OCI-LY1 (cell line): ENCODE measurements around the gene DENND1A.

Experiments
- EZH2 ChIP-seq: fragments of 200-600 bp; sonication (generic), shearing (Covaris generic); IDR thresholded peaks from 2 replicates; pipeline ENCODE4 v1.8.0; 2017; ENCODE audit warnings: borderline replicate concordance, mixed run types, mild to moderate bottlenecking, antibody characterized with exemption, low read length, moderate library complexity, mixed read lengths
- TF ChIP-seq, protein P1 (sequence below): fragments of 200-600 bp; sonication (generic), shearing (Covaris generic); IDR thresholded peaks from 2 replicates; pipeline ENCODE4 v1.5.1; 2017; ENCODE audit warnings: mild to moderate bottlenecking, antibody characterized with exemption, low read length, moderate library complexity, mixed read lengths

GRCh38 chr9:123424131-123424530, 505.8 kb downstream of the DENND1A start:
- no peak for TF ChIP-seq EZH2
- TF ChIP-seq, protein P1, sequence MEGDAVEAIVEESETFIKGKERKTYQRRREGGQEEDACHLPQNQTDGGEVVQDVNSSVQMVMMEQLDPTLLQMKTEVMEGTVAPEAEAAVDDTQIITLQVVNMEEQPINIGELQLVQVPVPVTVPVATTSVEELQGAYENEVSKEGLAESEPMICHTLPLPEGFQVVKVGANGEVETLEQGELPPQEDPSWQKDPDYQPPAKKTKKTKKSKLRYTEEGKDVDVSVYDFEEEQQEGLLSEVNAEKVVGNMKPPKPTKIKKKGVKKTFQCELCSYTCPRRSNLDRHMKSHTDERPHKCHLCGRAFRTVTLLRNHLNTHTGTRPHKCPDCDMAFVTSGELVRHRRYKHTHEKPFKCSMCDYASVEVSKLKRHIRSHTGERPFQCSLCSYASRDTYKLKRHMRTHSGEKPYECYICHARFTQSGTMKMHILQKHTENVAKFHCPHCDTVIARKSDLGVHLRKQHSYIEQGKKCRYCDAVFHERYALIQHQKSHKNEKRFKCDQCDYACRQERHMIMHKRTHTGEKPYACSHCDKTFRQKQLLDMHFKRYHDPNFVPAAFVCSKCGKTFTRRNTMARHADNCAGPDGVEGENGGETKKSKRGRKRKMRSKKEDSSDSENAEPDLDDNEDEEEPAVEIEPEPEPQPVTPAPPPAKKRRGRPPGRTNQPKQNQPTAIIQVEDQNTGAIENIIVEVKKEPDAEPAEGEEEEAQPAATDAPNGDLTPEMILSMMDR: no peak
